Stomach (tissue), 9 donors: Measurements from ENCODE around the gene GCN1. TPM values are rescaled to one million over a fixed set of nuclear protein-coding genes. Genes with fewer than 3 reads are reported as not detected.

Source experiments
- DNase-seq, 2 donors: peaks; one replicate each; pipeline versions ENCODE4 v3.0.0 to v3.0.0-alpha.2; 2013 to 2019
- H3K27ac ChIP-seq, 5 donors: fragments of 200-600 bp in 4 of 5; sonication (generic) in 4 of 5; one replicate each; pipeline ENCODE4 v1.5.1; 2013 to 2019; ENCODE audit warnings: mild to moderate bottlenecking in 1 of 5, moderate library complexity in 1 of 5
- H3K27me3 ChIP-seq, 3 donors: fragments of 200-600 bp; sonication (generic); one replicate each; pipeline ENCODE4 v1.5.1; 2017 to 2019; ENCODE audit warnings: mixed run types in 1 of 3
- H3K36me3 ChIP-seq, 4 donors: fragments of 200-600 bp; sonication (generic); 1 replicate in 3 of 4; 2 replicates in 1 of 4; pipeline ENCODE4 v1.5.1; 2016 to 2019
- H3K4me1 ChIP-seq, 4 donors: fragments of 200-600 bp; sonication (generic); one replicate each; pipeline ENCODE4 v1.5.1; 2016 to 2019
- H3K4me3 ChIP-seq, 4 donors: fragments of 200-600 bp; sonication (generic) in 3 of 4; one replicate each; pipeline ENCODE4 v1.5.1; 2016 to 2019; ENCODE audit warnings: mild to moderate bottlenecking in 1 of 4
- H3K9me3 ChIP-seq, 4 donors: fragments of 200-600 bp; sonication (generic); one replicate each; pipeline ENCODE4 v1.5.1; 2016 to 2019
- CTCF ChIP-seq, 7 experiments: fragments of 450-650 bp in 4 of 7; fragments of 200-600 bp in 3 of 7; sonication (generic) in 3 of 7; IDR thresholded peaks; one replicate each; pipeline ENCODE4 v1.5.1; 2016 to 2019; ENCODE audit warnings: antibody characterized with exemption in 7 of 7, control low read depth in 2 of 7, mild to moderate bottlenecking in 1 of 7
- EP300 ChIP-seq: sonication (generic); formaldehyde crosslinking; IDR thresholded peaks from one replicate; pipeline ENCODE4 v1.6.1; 2017; ENCODE audit warnings: antibody characterized with exemption
- POLR2A ChIP-seq, 4 donors: fragments of 450-650 bp; IDR thresholded peaks; one replicate each; pipeline ENCODE4 v1.6.1; 2016; ENCODE audit warnings: antibody characterized with exemption in 4 of 4, control low read depth in 2 of 4, mild to moderate bottlenecking in 1 of 4, moderate library complexity in 1 of 4
- POLR2AphosphoS5 ChIP-seq, 3 donors: sonication (generic); formaldehyde crosslinking; IDR thresholded peaks; one replicate each; pipeline ENCODE4 v1.6.1; 2016; ENCODE audit warnings: antibody characterized with exemption in 3 of 3
- WGBS, 5 donors: extraction: QIAGEN DNeasy Blood & Tissue Kit in 3 of 5; methylation state at CpG; one replicate each; pipeline versions ENCODE4 v1.1.5 to v1.1.7; 2013 to 2018; 5-methylcytosine and 5-hydroxymethylcytosine counted together
- intact Hi-C: fragments of 100-400 bp; cut with DNase I; formaldehyde crosslinking; loops from one replicate; pipeline ENCODE4 v1.15.1; 2023; ENCODE audit warnings: low total_unique reads
- polyA plus RNA-seq, 3 donors: library from polyadenylated mRNA; stranded (reverse); fragments of 200-250 nt; gene quantifications; one replicate each; pipeline ENCODE4 v1.2.3, GENCODE V29; 2013
- total RNA-seq, 5 donors: library from RNA; depleted of rRNA; stranded (reverse); fragments of >200 nt; gene quantifications; one replicate each; pipeline versions ENCODE4 v1.1.0 to v1.2.3, GENCODE V29; 2014 to 2016
- donor health status: healthy with polysubstance abuse.
- donor health status: Bipolar disorder and iron deficiency.
- donor health status: healthy.

The GCN1 gene
- total and polyA plus RNA-seq, 8 donors, result 8.7 to 226 (median 98.1) TPM

DNA sequence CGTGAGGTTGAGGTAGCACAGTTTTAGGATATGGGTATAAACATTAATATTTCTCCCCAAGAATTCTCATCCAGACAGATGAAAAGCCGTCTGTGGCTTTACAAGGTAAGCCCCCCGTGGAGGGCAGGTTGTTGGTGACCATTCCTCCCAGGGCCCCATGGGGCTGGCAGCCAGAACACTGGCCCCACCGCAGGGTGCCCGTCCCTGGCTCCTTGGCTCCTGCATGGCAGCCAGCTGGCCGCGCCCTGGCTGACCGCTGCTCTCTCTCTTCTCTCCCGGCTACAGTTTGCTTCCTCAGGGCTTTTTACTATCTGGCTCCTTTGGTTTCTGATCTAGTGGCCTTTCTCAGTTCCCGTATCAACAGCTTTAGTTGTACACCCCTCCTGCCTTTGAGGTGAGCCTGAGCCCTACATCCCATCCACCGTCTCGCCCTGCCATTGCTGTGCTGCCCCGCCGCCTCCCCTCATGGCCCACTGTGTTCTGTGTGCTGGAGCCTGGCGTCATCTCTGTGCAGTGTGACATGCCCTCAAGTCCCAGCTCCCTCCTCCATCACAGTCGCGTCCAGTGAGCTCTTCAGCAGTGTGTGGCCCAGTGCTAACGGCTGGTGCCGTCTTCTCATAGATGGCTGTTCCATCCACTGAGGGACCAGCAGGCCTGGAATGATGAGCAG, 103.8 kb downstream of the GCN1 start:
- H3K4me1 ChIP-seq, result peaks cover 8 to 33% (median 19%) of the 10 kb centered on the region in 4 donors
- no peaks in the 10 kb centered on the region for H3K9me3 ChIP-seq
- H3K27ac ChIP-seq, result no peak overlapping the region
- DNase-seq, result no peak
- no peaks in the 10 kb centered on the region for H3K27me3 ChIP-seq
- TF ChIP-seq EP300 (no peak), POLR2A (IDR thresholded peaks at IDR 0.05) (no peak), POLR2AphosphoS5 (IDR thresholded peaks at IDR 0.05) (no peak), CTCF (IDR thresholded peaks at IDR 0.05) (no peak)
- intact Hi-C loops, result no loop called here
- H3K36me3 ChIP-seq, result peaks cover 16 to 60% (median 45%) of the 10 kb centered on the region in 4 donors
- 83 to 91% (median 88%) methylated on average over 15 to 19 of the region's 19 CpGs for WGBS, 5 donors
- H3K4me3 ChIP-seq, result no peak overlapping the region

DNA sequence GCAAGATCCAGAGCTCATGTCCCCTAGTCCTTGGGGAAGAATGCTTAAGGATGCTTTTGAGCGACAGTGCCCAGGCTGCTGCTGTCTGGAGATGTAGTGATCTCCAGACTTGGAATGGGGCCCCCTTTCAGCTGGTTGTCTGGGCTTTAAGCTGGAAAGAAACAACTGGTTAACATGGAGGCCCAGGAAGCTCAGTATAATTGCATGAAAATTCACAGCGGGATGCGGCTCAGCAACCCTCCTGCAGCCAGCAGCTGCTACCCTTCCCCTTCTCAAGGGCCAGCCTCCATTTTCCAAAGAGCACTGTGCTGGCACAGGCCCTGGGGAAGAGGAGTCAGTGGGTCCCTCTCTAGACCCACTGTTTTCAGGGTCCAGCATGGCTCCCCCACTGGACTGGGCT, 104.3 kb downstream of the GCN1 start:
- 81 to 96% (median 90%) methylated on average over 3 of the region's 3 CpGs for WGBS, 5 donors
- intact Hi-C loops, result no loop called here
- peaks cover 16 to 55% (median 40%) of the 10 kb centered on the region in 4 donors for H3K36me3 ChIP-seq
- DNase-seq, result no peak
- peaks cover 8 to 32% (median 19%) of the 10 kb centered on the region in 4 donors for H3K4me1 ChIP-seq
- H3K4me3 ChIP-seq, result no peak overlapping the region
- TF ChIP-seq POLR2A (IDR thresholded peaks at IDR 0.05), result no peak
- no peak for TF ChIP-seq EP300
- TF ChIP-seq POLR2AphosphoS5 (IDR thresholded peaks at IDR 0.05), result no peak
- TF ChIP-seq CTCF (IDR thresholded peaks at IDR 0.05), result no peak
- no peak overlapping the region for H3K27ac ChIP-seq
- H3K27me3 ChIP-seq, result no peaks in the 10 kb centered on the region
- H3K9me3 ChIP-seq, result no peaks in the 10 kb centered on the region

DNA sequence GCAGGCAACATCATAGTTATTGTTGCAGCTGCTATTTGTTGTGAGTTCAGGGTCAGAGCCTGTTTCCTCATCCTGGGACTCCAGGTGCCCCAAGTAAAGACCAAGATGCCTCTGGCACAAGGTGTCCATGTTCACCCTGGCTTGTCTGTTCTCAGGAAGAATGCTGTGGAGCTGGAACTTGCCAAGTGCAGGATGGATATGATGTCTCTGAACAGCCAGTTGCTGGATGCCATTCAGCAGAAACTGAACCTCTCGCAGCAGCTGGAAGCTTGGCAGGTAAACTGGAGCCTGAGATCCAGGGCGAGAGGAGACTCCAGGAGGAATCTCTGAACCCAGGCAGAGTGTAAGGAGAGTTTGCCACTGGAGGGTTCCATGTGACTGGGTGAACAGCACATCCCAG, 104.7 kb downstream of the GCN1 start:
- H3K27ac ChIP-seq, result no peak overlapping the region
- peaks cover 8 to 28% (median 19%) of the 10 kb centered on the region in 4 donors for H3K4me1 ChIP-seq
- WGBS, 5 donors, result 66 to 92% (median 84%) methylated on average over 2 of the region's 2 CpGs
- H3K9me3 ChIP-seq, result no peaks in the 10 kb centered on the region
- intact Hi-C loops, result no loop called here
- H3K27me3 ChIP-seq, result no peaks in the 10 kb centered on the region
- H3K4me3 ChIP-seq, result no peak overlapping the region
- TF ChIP-seq CTCF (IDR thresholded peaks at IDR 0.05), result no peak
- no peak for TF ChIP-seq EP300
- TF ChIP-seq POLR2A (IDR thresholded peaks at IDR 0.05), result no peak
- no peak for TF ChIP-seq POLR2AphosphoS5 (IDR thresholded peaks at IDR 0.05)
- peaks cover 15 to 51% (median 36%) of the 10 kb centered on the region in 4 donors for H3K36me3 ChIP-seq
- DNase-seq, result no peak

DNA sequence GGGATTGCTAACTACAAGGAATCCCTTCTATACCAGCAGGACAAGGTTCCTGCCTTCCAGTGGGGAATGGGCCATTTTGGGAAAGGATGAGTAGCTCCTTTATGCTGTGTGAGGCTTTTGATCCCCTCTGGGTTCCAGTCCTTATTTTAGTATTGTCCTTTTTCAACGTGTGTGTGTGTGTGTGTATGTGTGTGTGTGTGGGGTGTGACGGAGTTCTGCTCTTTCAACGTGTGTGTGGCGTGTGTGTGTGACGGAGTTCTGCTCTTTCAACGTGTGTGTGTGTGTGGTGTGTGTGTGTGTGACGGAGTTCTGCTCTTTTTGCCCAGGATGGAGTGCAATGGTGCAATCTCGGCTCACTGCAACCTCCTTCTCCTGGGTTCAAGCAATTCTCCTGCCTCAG, 105.4 kb downstream of the GCN1 start:
- Histone ChIP-seq H3K36me3 (peaks cover 8 to 44% (median 29%) of the 10 kb centered on the region in 4 donors), H3K9me3 (no peaks in the 10 kb centered on the region), H3K4me3 (no peak overlapping the region), H3K27ac (no peak overlapping the region), H3K4me1 (peaks cover 8 to 23% (median 19%) of the 10 kb centered on the region in 4 donors), H3K27me3 (no peaks in the 10 kb centered on the region)
- no peak for DNase-seq
- WGBS, 5 donors, result 30 to 40% (median 31%) methylated on average over 7 to 8 of the region's 8 CpGs
- no peak for TF ChIP-seq EP300
- TF ChIP-seq POLR2AphosphoS5 (IDR thresholded peaks at IDR 0.05), result no peak
- TF ChIP-seq CTCF (IDR thresholded peaks at IDR 0.05), result no peak
- no peak for TF ChIP-seq POLR2A (IDR thresholded peaks at IDR 0.05)
- intact Hi-C loops, result no loop called here
